Dermis lymphatic vessel endothelial cell (primary cell): ENCODE measurements around the gene CABLES2. TPM values are rescaled to one million over a fixed set of nuclear protein-coding genes. Genes with fewer than 3 reads are reported as not detected.

ENCODE experiments used
- total RNA-seq: library from RNA; depleted of rRNA; stranded (reverse); fragments of >200 nt; gene quantifications from 2 replicates; pipeline ENCODE4 v1.2.1, GENCODE V29; 2014

Gene CABLES2, protein sequence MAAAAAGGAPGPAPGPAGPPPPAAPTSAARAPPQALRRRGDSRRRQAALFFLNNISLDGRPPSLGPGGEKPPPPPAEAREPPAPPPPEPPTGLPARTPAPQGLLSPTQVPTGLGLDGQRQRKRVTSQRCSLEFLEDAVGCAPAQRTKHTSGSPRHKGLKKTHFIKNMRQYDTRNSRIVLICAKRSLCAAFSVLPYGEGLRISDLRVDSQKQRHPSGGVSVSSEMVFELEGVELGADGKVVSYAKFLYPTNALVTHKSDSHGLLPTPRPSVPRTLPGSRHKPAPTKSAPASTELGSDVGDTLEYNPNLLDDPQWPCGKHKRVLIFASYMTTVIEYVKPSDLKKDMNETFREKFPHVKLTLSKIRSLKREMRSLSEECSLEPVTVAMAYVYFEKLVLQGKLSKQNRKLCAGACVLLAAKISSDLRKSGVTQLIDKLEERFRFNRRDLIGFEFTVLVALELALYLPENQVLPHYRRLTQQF
- 0.43 and 0.65 TPM in 2 replicates for total RNA-seq

DNA sequence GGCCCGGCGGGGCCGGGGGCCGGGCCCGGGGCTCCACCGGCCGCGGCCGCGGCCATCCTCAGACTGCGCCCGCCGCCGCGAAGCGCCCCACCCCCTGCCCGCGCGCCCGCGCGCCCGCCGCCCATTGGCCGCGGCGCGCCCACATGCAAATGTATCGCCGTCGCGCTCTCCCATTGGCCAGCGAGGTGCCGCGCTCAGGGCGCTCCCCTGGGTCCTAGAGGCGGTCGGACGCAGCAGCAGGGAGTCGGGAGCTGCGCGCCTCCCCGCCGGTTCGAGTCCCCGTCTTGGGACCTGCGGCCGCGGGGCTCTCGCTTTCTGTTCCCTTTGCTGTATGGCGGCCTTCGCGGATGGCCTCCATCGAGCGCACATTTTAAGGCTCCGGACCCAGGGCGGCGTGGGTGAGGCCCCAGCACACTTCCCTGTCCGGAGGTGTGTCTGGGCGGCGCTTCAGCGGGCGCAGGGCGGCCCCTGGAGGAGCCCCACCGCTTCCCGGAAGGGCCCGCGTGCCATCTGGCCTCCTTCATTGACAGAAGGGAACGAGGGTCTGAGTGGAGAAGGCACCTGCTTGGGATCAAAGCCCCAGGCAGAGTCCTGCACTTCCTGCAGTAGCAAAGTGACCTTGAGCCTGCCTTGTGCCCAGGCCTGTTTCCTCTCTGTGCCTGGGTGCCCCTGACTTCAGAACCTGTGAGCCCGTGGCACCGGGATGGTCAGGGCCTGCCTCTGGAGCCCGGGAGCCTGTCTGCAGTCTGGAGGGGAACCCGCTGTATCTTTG, at the start of gene CABLES2:
TSS of gene CABLES2 (minus strand) at position 65 of the 772 bp plus-strand sequence. CDS start at position 56, 9 bp downstream.

DNA sequence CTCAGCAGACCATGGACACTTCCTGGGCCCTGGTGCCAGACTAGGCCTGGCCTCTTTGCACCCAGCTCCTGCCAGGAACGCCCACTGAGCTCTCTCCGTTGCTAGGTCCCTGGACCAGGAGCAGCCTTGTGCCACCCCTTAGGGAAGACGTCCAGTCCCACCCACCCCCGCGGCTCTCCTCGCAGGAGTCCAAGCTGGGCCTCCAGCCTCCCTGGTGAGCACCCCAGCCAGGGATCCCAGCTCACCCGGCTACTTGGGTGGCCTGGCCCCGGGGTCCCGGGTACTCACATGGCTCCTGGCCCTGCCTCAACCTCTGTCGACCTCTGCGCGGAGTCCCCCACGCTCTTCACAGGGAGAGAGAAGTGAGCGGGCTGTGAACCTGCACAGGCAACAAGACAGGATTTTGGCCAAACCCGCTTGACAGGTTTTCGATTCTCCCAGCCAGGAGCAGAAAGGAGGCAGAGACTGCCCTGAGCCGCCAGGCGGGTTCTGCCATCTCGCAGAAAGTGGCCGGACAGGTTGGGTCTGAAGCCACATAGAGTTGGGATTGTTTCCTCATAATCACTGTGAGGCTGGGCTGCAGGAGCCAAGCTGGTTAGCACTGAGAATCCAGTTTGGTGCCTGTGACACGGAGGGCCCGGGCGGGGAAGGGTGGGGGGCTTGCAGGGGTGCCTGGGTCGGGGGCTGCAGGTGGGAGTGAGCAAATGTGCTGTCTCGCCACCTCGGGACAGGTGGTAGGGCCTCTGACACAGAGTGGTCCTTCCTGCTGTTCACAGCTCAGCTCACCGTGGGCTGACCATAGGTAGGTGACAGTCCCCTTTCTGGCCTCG, 20.3 kb upstream of the CABLES2 start, which contains the start of gene RBBP8NL:
TSS of gene RBBP8NL (minus strand) at position 368 of the 830 bp plus-strand sequence. CDS start 7,892 bp downstream, outside the sequence.

DNA sequence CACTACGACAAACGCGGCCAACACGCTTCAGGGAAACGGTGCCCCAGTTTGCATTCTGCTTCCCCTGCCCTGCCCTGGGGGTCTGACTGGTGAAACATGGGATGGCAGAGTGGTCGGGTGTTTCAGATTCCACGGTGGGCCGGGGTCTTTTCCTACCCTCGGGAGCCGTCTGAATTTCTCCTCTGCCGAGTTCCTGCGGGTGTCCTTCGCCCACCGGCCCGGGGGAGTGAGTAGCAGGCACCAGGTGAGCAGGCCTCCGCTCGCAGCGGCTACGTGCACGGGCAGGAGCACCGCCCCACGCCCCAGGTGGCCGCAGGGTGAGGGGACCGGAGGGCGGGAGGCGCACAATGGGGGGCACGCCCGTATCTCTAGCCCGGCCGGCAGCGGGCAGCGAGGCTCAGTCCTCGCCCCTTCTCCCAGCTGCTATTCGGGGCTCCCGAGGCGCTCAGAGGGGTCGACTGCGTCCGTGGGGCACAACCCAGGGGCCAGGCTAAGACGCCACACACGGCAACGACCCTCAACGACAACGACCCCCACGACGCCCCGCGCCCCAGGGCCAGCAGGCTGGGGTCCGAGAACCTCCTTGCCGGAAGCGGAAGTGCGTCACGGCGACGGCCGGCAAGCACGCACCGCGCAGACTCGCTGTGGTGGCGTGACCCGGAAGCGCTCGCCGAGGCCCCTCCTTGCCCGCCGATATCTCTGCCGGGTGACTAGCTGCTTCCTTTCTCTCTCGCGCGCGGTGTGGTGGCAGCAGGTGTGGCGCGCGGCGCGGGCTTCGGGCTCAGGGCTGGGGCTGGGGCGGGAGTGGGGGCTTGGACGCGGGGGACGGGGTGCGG, 20.5 kb downstream of the CABLES2 start, which contains the start of gene RPS21:
TSS of gene RPS21 (plus strand) at position 721 of the 836 bp plus-strand sequence. CDS start 236 bp downstream, outside the sequence.

DNA sequence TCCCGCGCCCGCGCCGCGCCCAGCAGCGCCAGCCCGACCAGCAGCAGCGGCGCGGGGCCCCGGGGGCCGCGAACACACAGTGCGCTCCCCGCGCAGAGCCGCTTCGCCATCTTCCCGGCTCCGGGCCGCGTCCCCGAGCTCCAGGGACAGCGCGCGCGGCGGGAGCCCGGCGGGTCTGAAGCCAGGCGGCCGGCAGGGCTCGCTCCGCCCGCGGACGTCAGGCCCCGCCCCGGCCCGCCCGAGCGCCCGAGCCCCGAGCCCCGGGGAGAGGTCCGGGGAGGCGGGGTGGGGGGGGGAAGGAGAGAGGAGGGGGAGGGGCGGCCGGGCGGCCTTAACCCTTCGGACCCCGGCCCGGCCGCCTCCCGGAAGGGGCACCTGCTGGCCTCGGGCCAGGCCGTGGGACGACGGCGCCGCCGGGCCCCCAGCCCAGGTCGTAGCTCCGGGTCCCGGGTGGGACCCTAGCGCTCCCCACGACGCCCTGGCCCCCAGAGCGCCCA, 39.9 kb downstream of the CABLES2 start, which contains the start of gene LAMA5:
TSS of gene LAMA5 (minus strand) at position 177 of the 497 bp plus-strand sequence. CDS start at position 110, 67 bp downstream.

Other genes with a start within 250 kb of the CABLES2 start
- gene MTG2, start 224.3 kb downstream of the CABLES2 start, total RNA-seq: 10.6 and 13.9 TPM in 2 replicates
- not detected in 2 replicates for gene HRH3, start 187.0 kb downstream of the CABLES2 start, total RNA-seq
- gene OSBPL2, start 168.8 kb downstream of the CABLES2 start, total RNA-seq: 27.4 and 35.2 TPM in 2 replicates
- 78.7 and 79.5 TPM in 2 replicates for gene ADRM1, start 104.3 kb downstream of the CABLES2 start, total RNA-seq
- gene LAMA5, start 40.0 kb downstream of the CABLES2 start, total RNA-seq: 7.9 and 8.2 TPM in 2 replicates
- gene RPS21, start 20.2 kb downstream of the CABLES2 start, total RNA-seq: 889 and 1,590 TPM in 2 replicates
- gene RBBP8NL, start 20.3 kb upstream of the CABLES2 start, total RNA-seq: not detected in 2 replicates
- gene GATA5, start 68.7 kb upstream of the CABLES2 start, total RNA-seq: under 0.01 TPM in 1 of 2 replicates, not detected in the other
- 0.11 and 0.17 TPM in 2 replicates for gene SLCO4A1, start 235.2 kb upstream of the CABLES2 start, total RNA-seq